GM12873 (cell line): Measurements from ENCODE around the gene WDR87.
A peak's percentile ranks its signal among the peaks of the same experiment; 100 is the strongest.

Source experiments
- CTCF ChIP-seq: IDR thresholded peaks from 2 replicates; pipeline ENCODE4 v1.5.1; 2012; ENCODE audit warnings: low read depth, mild to moderate bottlenecking, moderate library complexity, low read length, control low read depth; ENCODE audit not compliant: insufficient read depth; ENCODE audit errors: missing control alignments

Gene WDR87

GRCh38 chr19:37914908-37915307, 8.5 kb upstream of the WDR87 start:
- TF ChIP-seq CTCF = no peak

- no peak for TF ChIP-seq CTCF
Observed at GRCh38 chr19:37909661-37910199, 3.3 kb upstream of the WDR87 start.

GRCh38 chr19:37907735-37908455, 1.5 kb upstream of the WDR87 start:
- TF ChIP-seq CTCF = no peak

GRCh38 chr19:37906869-37907734, 708 bp upstream of the WDR87 start, which contains the start of gene SIPA1L3:
Gene SIPA1L3 (plus strand): TSS chr19:37907208. CDS start chr19:38081566, 174,358 bp downstream.
- no peak for TF ChIP-seq CTCF

- no peak for TF ChIP-seq CTCF
Observed at GRCh38 chr19:37903096-37903495, 3.3 kb downstream of the WDR87 start.

- peak; percentile 87 for TF ChIP-seq CTCF
Observed at GRCh38 chr19:37902668-37903067, 3.7 kb downstream of the WDR87 start.

GRCh38 chr19:37899966-37900365, 6.4 kb downstream of the WDR87 start:
- TF ChIP-seq CTCF = no peak
